HG03108 (cell line): Measurements from ENCODE around the gene FAM131B.
A peak's percentile ranks its signal among the peaks of the same experiment; 100 is the strongest.

Experiments used
- ATAC-seq: cut with Tn5 transposase; IDR thresholded peaks from one replicate; pipeline ENCODE4 v1.9.1; 2021; ENCODE audit warnings: moderate library complexity; ENCODE audit not compliant: unreplicated experiment

The FAM131B gene

GRCh38 chr7:143325240-143325639 lies 37.3 kb downstream of the FAM131B start:
- ATAC-seq, result peak; percentile 64

GRCh38 chr7:143323653-143324052 lies 38.9 kb downstream of the FAM131B start:
- no peak for ATAC-seq

- ATAC-seq, result no peak
These were observed 39.5 kb downstream of the FAM131B start for GRCh38 chr7:143322760-143323633.

GRCh38 chr7:143321734-143322133 lies 40.8 kb downstream of the FAM131B start:
- no peak for ATAC-seq

- no peak for ATAC-seq
These were observed 41.3 kb downstream of the FAM131B start for GRCh38 chr7:143321242-143321641.

- no peak for ATAC-seq
These were observed 41.9 kb downstream of the FAM131B start for GRCh38 chr7:143320620-143321019.

GRCh38 chr7:143318661-143319060 lies 43.9 kb downstream of the FAM131B start:
- ATAC-seq, result no peak

GRCh38 chr7:143316492-143316891 lies 46.0 kb downstream of the FAM131B start:
- ATAC-seq, result no peak

GRCh38 chr7:143315776-143316175 lies 46.7 kb downstream of the FAM131B start, which contains the start of gene CLCN1:
Gene CLCN1 (plus strand): TSS chr7:143316111. CDS start chr7:143316213, 102 bp downstream.
- no peak for ATAC-seq

- no peak for ATAC-seq
These were observed 48.4 kb downstream of the FAM131B start for GRCh38 chr7:143314127-143314526.

- no peak for ATAC-seq
These were observed 53.9 kb downstream of the FAM131B start for GRCh38 chr7:143308632-143309031.

GRCh38 chr7:143305423-143306070 lies 57.0 kb downstream of the FAM131B start:
- ATAC-seq, result no peak

- ATAC-seq, result no peak
These were observed 57.6 kb downstream of the FAM131B start for GRCh38 chr7:143304938-143305337.

- no peak for ATAC-seq
These were observed 58.8 kb downstream of the FAM131B start for GRCh38 chr7:143303733-143304132.
